ENCODE results near the gene RASGRF1. TPM values are rescaled to one million over a fixed set of nuclear protein-coding genes. Genes with fewer than 3 reads are reported as not detected.

The RASGRF1 gene
- total and polyA plus RNA-seq, 2 donors (not counting 1 experiment from before 2014, with no cell fraction given) = 1.0 to 9.4 TPM

DNA sequence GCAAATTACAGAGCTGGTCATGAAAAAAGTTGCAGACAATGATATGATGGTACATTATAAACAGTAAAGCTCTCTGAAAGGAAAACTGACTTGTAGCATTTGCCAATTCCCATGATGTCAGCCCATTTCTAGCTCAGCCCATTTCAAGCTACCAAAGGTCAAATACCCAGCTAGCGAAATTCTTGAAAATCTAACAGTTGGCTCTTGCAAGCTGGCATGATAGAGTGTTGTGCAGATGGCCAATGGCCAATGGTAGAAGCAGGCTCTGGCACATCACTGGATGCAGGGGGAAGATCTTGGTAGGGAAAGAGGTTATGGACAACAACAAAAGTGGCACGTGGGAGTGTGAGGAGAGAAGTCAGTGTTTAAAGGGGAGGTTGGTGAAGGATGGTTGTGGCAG, 36.7 kb downstream of the RASGRF1 start:
- TF ChIP-seq, protein P1, sequence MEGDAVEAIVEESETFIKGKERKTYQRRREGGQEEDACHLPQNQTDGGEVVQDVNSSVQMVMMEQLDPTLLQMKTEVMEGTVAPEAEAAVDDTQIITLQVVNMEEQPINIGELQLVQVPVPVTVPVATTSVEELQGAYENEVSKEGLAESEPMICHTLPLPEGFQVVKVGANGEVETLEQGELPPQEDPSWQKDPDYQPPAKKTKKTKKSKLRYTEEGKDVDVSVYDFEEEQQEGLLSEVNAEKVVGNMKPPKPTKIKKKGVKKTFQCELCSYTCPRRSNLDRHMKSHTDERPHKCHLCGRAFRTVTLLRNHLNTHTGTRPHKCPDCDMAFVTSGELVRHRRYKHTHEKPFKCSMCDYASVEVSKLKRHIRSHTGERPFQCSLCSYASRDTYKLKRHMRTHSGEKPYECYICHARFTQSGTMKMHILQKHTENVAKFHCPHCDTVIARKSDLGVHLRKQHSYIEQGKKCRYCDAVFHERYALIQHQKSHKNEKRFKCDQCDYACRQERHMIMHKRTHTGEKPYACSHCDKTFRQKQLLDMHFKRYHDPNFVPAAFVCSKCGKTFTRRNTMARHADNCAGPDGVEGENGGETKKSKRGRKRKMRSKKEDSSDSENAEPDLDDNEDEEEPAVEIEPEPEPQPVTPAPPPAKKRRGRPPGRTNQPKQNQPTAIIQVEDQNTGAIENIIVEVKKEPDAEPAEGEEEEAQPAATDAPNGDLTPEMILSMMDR (IDR thresholded peaks at IDR 0.05) = no peak
- TF ChIP-seq EZH2 (IDR thresholded peaks at IDR 0.05; ENCODE audit: borderline replicate concordance, insufficient read depth, low read depth, low read length, poor library complexity, severe bottlenecking) = no peak
- H3K79me2 ChIP-seq (ENCODE audit: control insufficient read depth, insufficient read depth, low read length) = no peaks in the 10 kb centered on the region
- H3K4me3 ChIP-seq (ENCODE audit: control extremely low read depth in 1 of 5, extremely low read depth in 1 of 5, insufficient read depth in 1 of 5, low read depth in 2 of 5, low read length in 4 of 5) = no peak overlapping the region
- 100% methylated on average over 2 of the region's 2 CpGs for WGBS (ENCODE audit: insufficient coverage)
- peaks cover 19% of the 10 kb centered on the region for H3K27me3 Mint-ChIP-seq
- no peak overlapping the region for H3K9ac ChIP-seq (ENCODE audit: low read length)
- CTCF ChIA-PET = no interaction called here
- no peaks in the 10 kb centered on the region for H4K20me1 ChIP-seq (ENCODE audit: control insufficient read depth, insufficient read depth, low read length, poor library complexity, severe bottlenecking)
- no peaks in the 10 kb centered on the region for H3K4me1 Mint-ChIP-seq
- no peak overlapping the region for H3K4me3 Mint-ChIP-seq
- ATAC-seq (ENCODE audit: low read depth) = no peak
- H3K27me3 ChIP-seq (replicated peaks in 1 of 4; ENCODE audit: control extremely low read depth in 1 of 4, control insufficient read depth in 3 of 4, insufficient read depth in 4 of 4, low read length in 3 of 4) = peaks cover 0 to 2% (median 0%) of the 10 kb centered on the region in 4 experiments
- no peaks in the 10 kb centered on the region for H3K4me1 ChIP-seq (ENCODE audit: control insufficient read depth in 2 of 2, insufficient read depth in 2 of 2, low read length in 2 of 2)
- H3K27ac Mint-ChIP-seq = no peak overlapping the region
- no peak for DNase-seq
- H3K27ac ChIP-seq (ENCODE audit: low read length in 2 of 2) = no peak overlapping the region
- H3K9me3 ChIP-seq (ENCODE audit: control extremely low read depth in 1 of 3, control insufficient read depth in 2 of 3, insufficient read depth in 1 of 3, low read length in 2 of 3) = no peaks in the 10 kb centered on the region
- H2AFZ ChIP-seq (ENCODE audit: insufficient read depth, low read depth, low read length, poor library complexity, severe bottlenecking) = no peak overlapping the region
- intact Hi-C loops (cut with micrococcal nuclease) = no loop called here
- POLR2A ChIA-PET = no interaction called here
- no peak overlapping the region for H3K4me2 ChIP-seq (replicated peaks; ENCODE audit: low read depth, low read length, poor library complexity, severe bottlenecking)
- H3K36me3 ChIP-seq (replicated peaks in 1 of 2; ENCODE audit: control extremely low read depth in 1 of 2, control insufficient read depth in 1 of 2, extremely low read depth in 1 of 2, insufficient read depth in 2 of 2, low read length in 1 of 2) = no peaks in the 10 kb centered on the region
- H3K9me3 Mint-ChIP-seq (ENCODE audit: insufficient read depth) = no peaks in the 10 kb centered on the region

DNA sequence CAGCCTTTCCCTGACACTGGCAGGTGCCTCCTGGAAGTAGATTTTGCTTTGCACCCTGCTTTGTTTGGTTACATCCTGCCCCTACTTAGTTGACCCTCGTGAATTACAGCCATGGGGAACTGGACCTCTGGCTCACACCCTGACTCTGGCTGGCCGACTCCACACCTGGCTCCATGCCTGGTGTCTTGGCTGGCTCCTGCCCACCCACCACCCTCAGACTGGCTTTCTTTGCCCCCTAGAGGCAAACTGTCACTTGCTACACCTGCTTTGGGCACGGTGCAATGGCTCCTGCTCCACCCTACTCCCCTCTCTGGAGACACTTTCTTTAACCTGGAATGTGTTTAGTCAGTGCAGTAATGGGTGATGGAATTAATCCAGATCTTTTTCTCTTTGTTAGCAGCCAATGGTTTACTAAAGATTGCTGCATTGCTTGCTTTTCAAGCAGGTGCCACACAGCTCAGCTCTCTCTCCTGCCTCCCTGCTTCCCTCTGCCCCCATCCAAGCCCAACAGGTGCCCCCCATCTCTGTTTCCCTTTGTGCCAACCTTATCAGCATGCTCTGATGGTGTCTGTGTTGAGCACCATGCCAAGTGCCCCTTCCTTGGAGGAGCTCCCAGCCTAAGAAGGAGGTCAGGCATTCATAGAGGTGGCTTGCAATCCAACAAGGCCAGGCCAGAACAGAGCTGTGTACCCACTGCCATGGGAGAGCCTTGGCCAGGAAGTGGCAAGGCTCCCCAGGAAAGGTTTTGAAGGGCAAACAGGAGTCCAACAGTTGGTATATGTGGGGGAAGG, 38.4 kb downstream of the RASGRF1 start:
- H3K9ac ChIP-seq (ENCODE audit: low read length) = no peak overlapping the region
- ATAC-seq (ENCODE audit: low read depth) = no peak

More for the DNA sequence above, 38.4 kb downstream of the RASGRF1 start:
- CTCF ChIA-PET = no interaction called here
- no peaks in the 10 kb centered on the region for H3K36me3 ChIP-seq (replicated peaks in 1 of 2; ENCODE audit: control extremely low read depth in 1 of 2, control insufficient read depth in 1 of 2, extremely low read depth in 1 of 2, insufficient read depth in 2 of 2, low read length in 1 of 2)
- peaks cover 0 to 5% (median 0%) of the 10 kb centered on the region in 4 experiments for H3K27me3 ChIP-seq (replicated peaks in 1 of 4; ENCODE audit: control extremely low read depth in 1 of 4, control insufficient read depth in 3 of 4, insufficient read depth in 4 of 4, low read length in 3 of 4)
- H3K79me2 ChIP-seq (ENCODE audit: control insufficient read depth, insufficient read depth, low read length) = no peaks in the 10 kb centered on the region
- no peak overlapping the region for H3K27ac Mint-ChIP-seq
- no peaks in the 10 kb centered on the region for H3K4me1 ChIP-seq (ENCODE audit: control insufficient read depth in 2 of 2, insufficient read depth in 2 of 2, low read length in 2 of 2)
- POLR2A ChIA-PET = no interaction called here
- 80% methylated on average over 2 of the region's 3 CpGs for WGBS (ENCODE audit: insufficient coverage)
- TF ChIP-seq EZH2 (IDR thresholded peaks at IDR 0.05; ENCODE audit: borderline replicate concordance, insufficient read depth, low read depth, low read length, poor library complexity, severe bottlenecking) = no peak
- TF ChIP-seq, protein P1 (IDR thresholded peaks at IDR 0.05) = no peak
- H3K4me3 ChIP-seq (ENCODE audit: control extremely low read depth in 1 of 5, extremely low read depth in 1 of 5, insufficient read depth in 1 of 5, low read depth in 2 of 5, low read length in 4 of 5) = no peak overlapping the region
- no peaks in the 10 kb centered on the region for H3K4me1 Mint-ChIP-seq
- no peaks in the 10 kb centered on the region for H4K20me1 ChIP-seq (ENCODE audit: control insufficient read depth, insufficient read depth, low read length, poor library complexity, severe bottlenecking)
- no peaks in the 10 kb centered on the region for H3K9me3 Mint-ChIP-seq (ENCODE audit: insufficient read depth)
- no peak overlapping the region for H2AFZ ChIP-seq (ENCODE audit: insufficient read depth, low read depth, low read length, poor library complexity, severe bottlenecking)
- H3K27ac ChIP-seq (ENCODE audit: low read length in 2 of 2) = no peak overlapping the region
- H3K4me2 ChIP-seq (replicated peaks; ENCODE audit: low read depth, low read length, poor library complexity, severe bottlenecking) = no peak overlapping the region
- no peaks in the 10 kb centered on the region for H3K9me3 ChIP-seq (ENCODE audit: control extremely low read depth in 1 of 3, control insufficient read depth in 2 of 3, insufficient read depth in 1 of 3, low read length in 2 of 3)
- peaks cover 19% of the 10 kb centered on the region for H3K27me3 Mint-ChIP-seq
- no peak for DNase-seq
- H3K4me3 Mint-ChIP-seq = no peak overlapping the region
- intact Hi-C loops (cut with micrococcal nuclease) = no loop called here

All from B cell (primary cell).